Heart left ventricle (tissue), 13 donors: ENCODE measurements around the gene SYNM.

Experiments
- CTCF ChIP-seq, 12 donors: fragments of 200-600 bp; sonication (generic) in 4 of 12; IDR thresholded peaks; one replicate each; pipeline versions ENCODE4 v1.5.0 to v1.8.0; 2018 to 2022; ENCODE audit warnings: antibody characterized with exemption in 12 of 12, mild to moderate bottlenecking in 5 of 12
- POLR2A ChIP-seq, 2 donors: fragments of 450-650 bp; IDR thresholded peaks; one replicate each; pipeline ENCODE4 v1.6.1; 2017; ENCODE audit warnings: antibody characterized with exemption in 2 of 2, mild to moderate bottlenecking in 2 of 2, moderate library complexity in 2 of 2
- donor health status: ischemic (EF 13 %, LVEDD 7.1; RV severe dilation, severe dysfunction).
- donor health status: DM: no; HTN: yes; CAD: no.
- donor health status: DM: no; HTN: no; CAD: no.
- donor health status: ischemic (EF 25% LVEDD 6.9; RV normal size, moderate dysfunction).
- donor health status: ischemic (EF 25% LVEDD 5.7; RV mildly dilated, moderate dysfunction).
- donor health status: ischemic (EF 35%, LVEDD 5.7; RV mildly dilated, moderate dysfunction).
- donor health status: nonischemic (EF 11% LVEDD 7.7; RV severe dilation, severe dysfunction).
- donor health status: DM: yes; HTN: yes; CAD: no.
- donor health status: PGD.
- donor health status: ischemic (EF 29% LVEDD 5.4; RV normal size, mild dysfunction).
- donor health status: nonischemic (EF 23%, LVEDD 6.1; RV moderate dilation, normal function).

GRCh38 chr15:99164119-99164518, 59.2 kb downstream of the SYNM start:
- TF ChIP-seq CTCF (IDR thresholded peaks at IDR 0.05): no peak
- no peak for TF ChIP-seq POLR2A (IDR thresholded peaks at IDR 0.05)
